HG02885 (cell line): ENCODE data around the gene FBXO8.

Experiments used
- ATAC-seq: cut with Tn5 transposase; IDR thresholded peaks from one replicate; pipeline ENCODE4 v1.9.1; 2021; ENCODE audit warnings: mild to moderate bottlenecking; ENCODE audit not compliant: unreplicated experiment, poor library complexity

The FBXO8 gene

GRCh38 chr4:174213731-174214100 lies 69.8 kb downstream of the FBXO8 start:
- no peak for ATAC-seq

- no peak for ATAC-seq
Observed at GRCh38 chr4:174212061-174212460, 71.4 kb downstream of the FBXO8 start.

- no peak for ATAC-seq
Observed at GRCh38 chr4:174211622-174212044, 71.8 kb downstream of the FBXO8 start.

- no peak for ATAC-seq
Observed at GRCh38 chr4:174210952-174211490, 72.4 kb downstream of the FBXO8 start.

GRCh38 chr4:174210354-174210753 lies 73.1 kb downstream of the FBXO8 start:
- ATAC-seq: no peak

- no peak for ATAC-seq
Observed at GRCh38 chr4:174209341-174209740, 74.1 kb downstream of the FBXO8 start.

- ATAC-seq: no peak
Observed at GRCh38 chr4:174207367-174207766, 76.1 kb downstream of the FBXO8 start.

GRCh38 chr4:174204164-174204831 lies 79.2 kb downstream of the FBXO8 start:
- no peak for ATAC-seq

- ATAC-seq: no peak
Observed at GRCh38 chr4:174201871-174202270, 81.6 kb downstream of the FBXO8 start.

- no peak for ATAC-seq
Observed at GRCh38 chr4:174199735-174200134, 83.7 kb downstream of the FBXO8 start.

GRCh38 chr4:174198828-174199227 lies 84.6 kb downstream of the FBXO8 start:
- ATAC-seq: no peak

- no peak for ATAC-seq
Observed at GRCh38 chr4:174198396-174198795, 85.1 kb downstream of the FBXO8 start.

- no peak for ATAC-seq
Observed at GRCh38 chr4:174193438-174194374, 89.8 kb downstream of the FBXO8 start.

- ATAC-seq: no peak
Observed at GRCh38 chr4:174192943-174193342, 90.5 kb downstream of the FBXO8 start.

GRCh38 chr4:174190832-174191500 lies 92.5 kb downstream of the FBXO8 start:
- no peak for ATAC-seq

GRCh38 chr4:174189392-174190015 lies 94.0 kb downstream of the FBXO8 start:
- no peak for ATAC-seq
